ENCODE data around the gene DUSP22. TPM values are rescaled to one million over a fixed set of nuclear protein-coding genes. Genes with fewer than 3 reads are reported as not detected.
A peak's percentile ranks its signal among the peaks of the same experiment; 100 is the strongest.

The DUSP22 gene
- total RNA-seq, 1 experiment from 2014 or later: 6.0 TPM

GRCh38 chr6:292506-293192 lies 362 bp downstream of the DUSP22 start:
- DNase-seq (ENCODE audit: low read depth): no peak
- in situ Hi-C loops (cut with HindIII; ENCODE audit: low pct_unique_long_range_greater_than_20kb, low sequenced_read_pairs): no loop called here

GRCh38 chr6:293193-294174 lies 1.2 kb downstream of the DUSP22 start:
- in situ Hi-C loops (cut with HindIII; ENCODE audit: low pct_unique_long_range_greater_than_20kb, low sequenced_read_pairs): no loop called here
- DNase-seq (ENCODE audit: low read depth): no peak

- DNase-seq (ENCODE audit: low read depth): no peak
- in situ Hi-C loops (cut with HindIII; ENCODE audit: low pct_unique_long_range_greater_than_20kb, low sequenced_read_pairs): no loop called here
Measured at GRCh38 chr6:294656-295565, 2.6 kb downstream of the DUSP22 start.

GRCh38 chr6:296151-297122 lies 4.2 kb downstream of the DUSP22 start:
- DNase-seq (ENCODE audit: low read depth): peak; percentile 47
- in situ Hi-C loops (cut with HindIII; ENCODE audit: low pct_unique_long_range_greater_than_20kb, low sequenced_read_pairs): no loop called here

GRCh38 chr6:297571-298232 lies 5.4 kb downstream of the DUSP22 start:
- in situ Hi-C loops (cut with HindIII; ENCODE audit: low pct_unique_long_range_greater_than_20kb, low sequenced_read_pairs): no loop called here
- no peak for DNase-seq (ENCODE audit: low read depth)

- in situ Hi-C loops (cut with HindIII; ENCODE audit: low pct_unique_long_range_greater_than_20kb, low sequenced_read_pairs): no loop called here
- DNase-seq (ENCODE audit: low read depth): no peak
Measured at GRCh38 chr6:298233-299103, 6.2 kb downstream of the DUSP22 start.

GRCh38 chr6:299104-299980 lies 7.1 kb downstream of the DUSP22 start:
- in situ Hi-C loops (cut with HindIII; ENCODE audit: low pct_unique_long_range_greater_than_20kb, low sequenced_read_pairs): no loop called here
- DNase-seq (ENCODE audit: low read depth): no peak

GRCh38 chr6:300026-300425 lies 7.7 kb downstream of the DUSP22 start:
- in situ Hi-C loops (cut with HindIII; ENCODE audit: low pct_unique_long_range_greater_than_20kb, low sequenced_read_pairs): no loop called here
- no peak for DNase-seq (ENCODE audit: low read depth)

- in situ Hi-C loops (cut with HindIII; ENCODE audit: low pct_unique_long_range_greater_than_20kb, low sequenced_read_pairs): no loop called here
- DNase-seq (ENCODE audit: low read depth): no peak
Measured at GRCh38 chr6:300494-301198, 8.4 kb downstream of the DUSP22 start.

GRCh38 chr6:301526-301925 lies 9.2 kb downstream of the DUSP22 start:
- in situ Hi-C loops (cut with HindIII; ENCODE audit: low pct_unique_long_range_greater_than_20kb, low sequenced_read_pairs): no loop called here
- DNase-seq (ENCODE audit: low read depth): no peak

- DNase-seq (ENCODE audit: low read depth): no peak
- in situ Hi-C loops (cut with HindIII; ENCODE audit: low pct_unique_long_range_greater_than_20kb, low sequenced_read_pairs): no loop called here
Measured at GRCh38 chr6:301929-302705, 9.8 kb downstream of the DUSP22 start.

GRCh38 chr6:302760-303159 lies 10.5 kb downstream of the DUSP22 start:
- in situ Hi-C loops (cut with HindIII; ENCODE audit: low pct_unique_long_range_greater_than_20kb, low sequenced_read_pairs): no loop called here
- no peak for DNase-seq (ENCODE audit: low read depth)

GRCh38 chr6:303263-303662 lies 11.0 kb downstream of the DUSP22 start:
- no peak for DNase-seq (ENCODE audit: low read depth)
- in situ Hi-C loops (cut with HindIII; ENCODE audit: low pct_unique_long_range_greater_than_20kb, low sequenced_read_pairs): no loop called here

GRCh38 chr6:303948-304558 lies 11.8 kb downstream of the DUSP22 start:
- in situ Hi-C loops (cut with HindIII; ENCODE audit: low pct_unique_long_range_greater_than_20kb, low sequenced_read_pairs): no loop called here
- no peak for DNase-seq (ENCODE audit: low read depth)

Data from Caki2 (cell line).